ENCODE results near the gene LSM4. TPM values are rescaled to one million over a fixed set of nuclear protein-coding genes. Genes with fewer than 3 reads are reported as not detected.

The LSM4 gene
- total and polyA plus RNA-seq, 2 of the 13 experiments (the other 11 are each of a cell fraction or from before 2014, with no cell fraction given), result 65.8 to 166 TPM

- TF ChIP-seq ZNF841 (CRISPR knock-in tag; IDR thresholded peaks at IDR 0.05; ENCODE audit: borderline replicate concordance) (no peak), BRD4 (CRISPR knock-in tag; IDR thresholded peaks at IDR 0.05) (no peak), SRSF4 (IDR thresholded peaks at IDR 0.05; ENCODE audit: low read depth, low read length, poor library complexity, severe bottlenecking) (no peak), DMAP1 (CRISPR knock-in tag; IDR thresholded peaks at IDR 0.05) (0 out of 2 replicates have a peak, but pooled peaks have one; percentile 40), NAIF1 (CRISPR knock-in tag; IDR thresholded peaks at IDR 0.05; ENCODE audit: borderline replicate concordance) (peak; percentile 44; the same call in 1 of the 2 replicates), ZNF12 (CRISPR knock-in tag; IDR thresholded peaks at IDR 0.05) (0 out of 2 replicates have a peak, but pooled peaks have one; percentile 11), CSRNP2 (CRISPR knock-in tag; conservative IDR thresholded peaks at IDR 0.05; ENCODE audit: low read depth) (no peak), ZNF83 (CRISPR knock-in tag; IDR thresholded peaks at IDR 0.05; ENCODE audit: borderline replicate concordance) (no peak), PITX1 (CRISPR knock-in tag; IDR thresholded peaks at IDR 0.05) (peak; percentile 55; the same call in 1 of the 2 replicates), RXRA (CRISPR knock-in tag; IDR thresholded peaks at IDR 0.05) (peak; percentile 94), SCMH1 (CRISPR knock-in tag; IDR thresholded peaks at IDR 0.05; ENCODE audit: borderline replicate concordance) (no peak), ZNF121 (CRISPR knock-in tag; IDR thresholded peaks at IDR 0.05) (no peak; the same call in 1 of the 2 replicates), ZKSCAN1 (IDR thresholded peaks at IDR 0.05; ENCODE audit: low read length) (no peak), ZFP91 (CRISPR knock-in tag; IDR thresholded peaks at IDR 0.05; ENCODE audit: borderline replicate concordance) (peak; percentile 53; the same call in 1 of the 2 replicates), ZNF547 (CRISPR knock-in tag; IDR thresholded peaks at IDR 0.05) (peak; percentile 79)
- TF ChIP-seq, protein P1, sequence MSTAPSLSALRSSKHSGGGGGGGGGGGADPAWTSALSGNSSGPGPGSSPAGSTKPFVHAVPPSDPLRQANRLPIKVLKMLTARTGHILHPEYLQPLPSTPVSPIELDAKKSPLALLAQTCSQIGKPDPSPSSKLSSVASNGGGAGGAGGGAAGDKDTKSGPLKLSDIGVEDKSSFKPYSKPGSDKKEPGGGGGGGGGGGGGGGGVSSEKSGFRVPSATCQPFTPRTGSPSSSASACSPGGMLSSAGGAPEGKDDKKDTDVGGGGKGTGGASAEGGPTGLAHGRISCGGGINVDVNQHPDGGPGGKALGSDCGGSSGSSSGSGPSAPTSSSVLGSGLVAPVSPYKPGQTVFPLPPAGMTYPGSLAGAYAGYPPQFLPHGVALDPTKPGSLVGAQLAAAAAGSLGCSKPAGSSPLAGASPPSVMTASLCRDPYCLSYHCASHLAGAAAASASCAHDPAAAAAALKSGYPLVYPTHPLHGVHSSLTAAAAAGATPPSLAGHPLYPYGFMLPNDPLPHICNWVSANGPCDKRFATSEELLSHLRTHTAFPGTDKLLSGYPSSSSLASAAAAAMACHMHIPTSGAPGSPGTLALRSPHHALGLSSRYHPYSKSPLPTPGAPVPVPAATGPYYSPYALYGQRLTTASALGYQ (CRISPR knock-in tag; IDR thresholded peaks at IDR 0.05), result no peak
- TF ChIP-seq, protein P2, sequence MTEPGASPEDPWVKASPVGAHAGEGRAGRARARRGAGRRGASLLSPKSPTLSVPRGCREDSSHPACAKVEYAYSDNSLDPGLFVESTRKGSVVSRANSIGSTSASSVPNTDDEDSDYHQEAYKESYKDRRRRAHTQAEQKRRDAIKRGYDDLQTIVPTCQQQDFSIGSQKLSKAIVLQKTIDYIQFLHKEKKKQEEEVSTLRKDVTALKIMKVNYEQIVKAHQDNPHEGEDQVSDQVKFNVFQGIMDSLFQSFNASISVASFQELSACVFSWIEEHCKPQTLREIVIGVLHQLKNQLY (CRISPR knock-in tag; IDR thresholded peaks at IDR 0.05), result no peak
- TF ChIP-seq, protein P3, sequence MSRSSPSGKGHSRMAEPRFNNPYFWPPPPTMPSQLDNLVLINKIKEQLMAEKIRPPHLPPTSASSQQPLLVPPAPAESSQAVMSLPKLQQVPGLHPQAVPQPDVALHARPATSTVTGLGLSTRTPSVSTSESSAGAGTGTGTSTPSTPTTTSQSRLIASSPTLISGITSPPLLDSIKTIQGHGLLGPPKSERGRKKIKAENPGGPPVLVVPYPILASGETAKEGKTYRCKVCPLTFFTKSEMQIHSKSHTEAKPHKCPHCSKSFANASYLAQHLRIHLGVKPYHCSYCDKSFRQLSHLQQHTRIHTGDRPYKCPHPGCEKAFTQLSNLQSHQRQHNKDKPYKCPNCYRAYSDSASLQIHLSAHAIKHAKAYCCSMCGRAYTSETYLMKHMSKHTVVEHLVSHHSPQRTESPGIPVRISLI (CRISPR knock-in tag; IDR thresholded peaks at IDR 0.05; ENCODE audit: borderline replicate concordance), result 0 out of 2 replicates have a peak, but pooled peaks have one; percentile 29
- TF ChIP-seq, protein P4, sequence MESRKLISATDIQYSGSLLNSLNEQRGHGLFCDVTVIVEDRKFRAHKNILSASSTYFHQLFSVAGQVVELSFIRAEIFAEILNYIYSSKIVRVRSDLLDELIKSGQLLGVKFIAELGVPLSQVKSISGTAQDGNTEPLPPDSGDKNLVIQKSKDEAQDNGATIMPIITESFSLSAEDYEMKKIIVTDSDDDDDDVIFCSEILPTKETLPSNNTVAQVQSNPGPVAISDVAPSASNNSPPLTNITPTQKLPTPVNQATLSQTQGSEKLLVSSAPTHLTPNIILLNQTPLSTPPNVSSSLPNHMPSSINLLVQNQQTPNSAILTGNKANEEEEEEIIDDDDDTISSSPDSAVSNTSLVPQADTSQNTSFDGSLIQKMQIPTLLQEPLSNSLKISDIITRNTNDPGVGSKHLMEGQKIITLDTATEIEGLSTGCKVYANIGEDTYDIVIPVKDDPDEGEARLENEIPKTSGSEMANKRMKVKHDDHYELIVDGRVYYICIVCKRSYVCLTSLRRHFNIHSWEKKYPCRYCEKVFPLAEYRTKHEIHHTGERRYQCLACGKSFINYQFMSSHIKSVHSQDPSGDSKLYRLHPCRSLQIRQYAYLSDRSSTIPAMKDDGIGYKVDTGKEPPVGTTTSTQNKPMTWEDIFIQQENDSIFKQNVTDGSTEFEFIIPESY (CRISPR knock-in tag; IDR thresholded peaks at IDR 0.05), result no peak; the same call in 1 of the 2 replicates
Observed at GRCh38 chr19:18291590-18292461, 31.1 kb downstream of the LSM4 start (continued).
